ENCODE data around the gene PRSS35.

PRSS35 gene

DNA sequence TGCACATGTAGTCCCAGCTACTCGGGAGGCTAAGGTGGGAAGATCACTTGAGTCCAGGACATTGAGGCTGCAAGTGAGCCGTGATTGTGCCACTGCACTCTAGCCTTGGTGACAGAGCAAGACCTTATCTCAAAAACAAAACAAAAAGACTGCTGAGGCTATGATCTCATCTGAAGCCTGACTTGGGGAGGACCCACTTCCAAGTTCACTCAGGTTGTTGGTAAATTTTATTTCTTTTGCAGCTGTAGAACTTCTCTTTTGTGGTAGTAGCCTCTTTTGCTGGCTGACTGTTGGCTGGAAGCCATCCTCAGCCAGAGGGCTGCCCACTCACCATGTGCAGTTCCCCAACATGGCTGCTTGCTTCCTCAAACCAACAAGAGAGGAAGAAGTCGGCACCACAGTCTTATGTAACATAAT lies 44.7 kb upstream of the PRSS35 start:
- H3K4me3 ChIP-seq (ENCODE audit: low read depth, low read length) = no peak overlapping the region
- H2AFZ ChIP-seq = no peak overlapping the region
- H3K27me3 ChIP-seq (ENCODE audit: control insufficient read depth, insufficient read depth, low read length) = no peaks in the 10 kb centered on the region
- H3K9ac ChIP-seq = no peak overlapping the region
- no peaks in the 10 kb centered on the region for H3K4me1 ChIP-seq
- H3K36me3 ChIP-seq (ENCODE audit: control insufficient read depth, insufficient read depth, low read length) = no peaks in the 10 kb centered on the region
- H3K79me2 ChIP-seq = no peaks in the 10 kb centered on the region
- no peak overlapping the region for H3K4me2 ChIP-seq (ENCODE audit: low read length)
- H3K9me3 ChIP-seq (ENCODE audit: control insufficient read depth, low read length) = no peaks in the 10 kb centered on the region
- H3K27ac ChIP-seq = no peak overlapping the region
- no peak for TF ChIP-seq CTCF (IDR thresholded peaks at IDR 0.05)

- no peaks in the 10 kb centered on the region for H3K27me3 ChIP-seq (ENCODE audit: control insufficient read depth, insufficient read depth, low read length)
- no peak overlapping the region for H3K4me3 ChIP-seq (ENCODE audit: low read depth, low read length)
- H3K36me3 ChIP-seq (ENCODE audit: control insufficient read depth, insufficient read depth, low read length) = no peaks in the 10 kb centered on the region
- no peaks in the 10 kb centered on the region for H3K79me2 ChIP-seq
- H3K27ac ChIP-seq = no peak overlapping the region
- no peaks in the 10 kb centered on the region for H3K9me3 ChIP-seq (ENCODE audit: control insufficient read depth, low read length)
- H3K4me1 ChIP-seq = no peaks in the 10 kb centered on the region
- H3K9ac ChIP-seq = no peak overlapping the region
- no peak overlapping the region for H3K4me2 ChIP-seq (ENCODE audit: low read length)
- no peak for TF ChIP-seq CTCF (IDR thresholded peaks at IDR 0.05)
- H2AFZ ChIP-seq = no peak overlapping the region
Observed at GRCh38 chr6:83470001-83470400, 42.3 kb upstream of the PRSS35 start.

DNA sequence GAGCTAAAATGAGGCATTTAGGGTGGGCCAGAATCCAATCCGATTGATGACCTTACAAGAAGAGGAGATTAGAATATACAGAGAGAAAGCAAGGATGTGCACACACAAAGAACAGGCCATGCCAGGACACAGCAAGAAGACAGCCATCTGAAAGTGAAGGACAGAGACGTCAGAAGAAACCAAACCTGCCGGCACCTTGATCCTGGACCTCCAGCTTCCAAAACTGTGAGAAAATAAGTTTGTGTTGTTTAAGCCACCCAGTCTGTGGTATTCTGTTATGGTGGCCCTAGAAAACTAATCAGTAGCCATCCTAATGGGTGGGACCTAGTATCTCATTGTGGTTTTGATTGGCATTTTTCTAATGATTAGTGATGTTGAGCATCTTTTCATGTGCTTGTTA lies 41.7 kb upstream of the PRSS35 start:
- Histone ChIP-seq H2AFZ (no peak overlapping the region), H3K27me3 (ENCODE audit: control insufficient read depth, insufficient read depth, low read length) (no peaks in the 10 kb centered on the region), H3K27ac (no peak overlapping the region), H3K79me2 (no peaks in the 10 kb centered on the region), H3K9ac (no peak overlapping the region), H3K4me1 (no peaks in the 10 kb centered on the region), H3K36me3 (ENCODE audit: control insufficient read depth, insufficient read depth, low read length) (no peaks in the 10 kb centered on the region), H3K9me3 (ENCODE audit: control insufficient read depth, low read length) (no peaks in the 10 kb centered on the region), H3K4me3 (ENCODE audit: low read depth, low read length) (no peak overlapping the region), H3K4me2 (ENCODE audit: low read length) (no peak overlapping the region)
- no peak for TF ChIP-seq CTCF (IDR thresholded peaks at IDR 0.05)

GRCh38 chr6:83472767-83473166 lies 39.6 kb upstream of the PRSS35 start:
- no peak overlapping the region for H3K9ac ChIP-seq
- TF ChIP-seq CTCF (IDR thresholded peaks at IDR 0.05) = no peak
- H3K4me2 ChIP-seq (ENCODE audit: low read length) = no peak overlapping the region
- no peak overlapping the region for H3K27ac ChIP-seq
- H3K9me3 ChIP-seq (ENCODE audit: control insufficient read depth, low read length) = no peaks in the 10 kb centered on the region
- H2AFZ ChIP-seq = peak overlapping the region; percentile 33
- H3K27me3 ChIP-seq (ENCODE audit: control insufficient read depth, insufficient read depth, low read length) = no peaks in the 10 kb centered on the region
- no peak overlapping the region for H3K4me3 ChIP-seq (ENCODE audit: low read depth, low read length)
- H3K4me1 ChIP-seq = no peaks in the 10 kb centered on the region
- H3K36me3 ChIP-seq (ENCODE audit: control insufficient read depth, insufficient read depth, low read length) = no peaks in the 10 kb centered on the region
- no peaks in the 10 kb centered on the region for H3K79me2 ChIP-seq

DNA sequence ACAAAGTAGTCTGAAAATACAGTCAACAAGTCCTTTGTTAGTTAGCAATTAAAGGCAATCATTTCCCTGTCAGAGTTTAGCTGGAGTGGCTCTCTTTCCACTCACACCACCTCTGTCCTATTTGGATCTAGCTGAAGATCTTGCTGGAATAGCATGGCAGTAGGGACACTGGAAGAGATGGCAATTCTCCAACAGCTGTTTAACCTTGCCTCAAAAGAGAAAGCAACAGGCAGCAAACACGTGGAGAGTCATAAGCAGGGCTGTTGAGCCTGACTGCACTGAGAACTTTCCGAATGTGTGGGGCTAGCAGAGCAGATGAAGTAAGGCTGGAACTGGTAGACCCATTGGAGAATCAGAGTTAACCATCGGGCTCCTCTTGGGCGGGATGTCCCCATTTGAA lies 38.0 kb upstream of the PRSS35 start:
- TF ChIP-seq CTCF (IDR thresholded peaks at IDR 0.05) = no peak

More for the DNA sequence above, 38.0 kb upstream of the PRSS35 start:
- Histone ChIP-seq H3K4me1 (no peaks in the 10 kb centered on the region), H2AFZ (no peak overlapping the region), H3K36me3 (ENCODE audit: control insufficient read depth, insufficient read depth, low read length) (no peaks in the 10 kb centered on the region), H3K79me2 (no peaks in the 10 kb centered on the region), H3K27ac (no peak overlapping the region), H3K9me3 (ENCODE audit: control insufficient read depth, low read length) (no peaks in the 10 kb centered on the region), H3K4me3 (ENCODE audit: low read depth, low read length) (no peak overlapping the region), H3K4me2 (ENCODE audit: low read length) (no peak overlapping the region), H3K27me3 (ENCODE audit: control insufficient read depth, insufficient read depth, low read length) (no peaks in the 10 kb centered on the region), H3K9ac (no peak overlapping the region)

Measured in parathyroid adenoma (tissue), 2 donors.